Choroid plexus epithelial cell (primary cell): ENCODE data around the gene AP1M2.
"Not testable (repeated sequence)": the region's sequence is repeated elsewhere in the genome, so short reads cannot be mapped to it uniquely, and the experiment has no call there.

Experiments used
- DNase-seq: peaks from one replicate; pipeline ENCODE4 v3.0.0-alpha.2; 2010; ENCODE audit warnings: low read depth
- H3K4me3 ChIP-seq: 2 replicates; pipeline ENCODE4 v1.5.1; 2011; ENCODE audit warnings: low read depth, mild to moderate bottlenecking, control low read depth, low read length, moderate library complexity
- TF ChIP-seq, protein P1 (sequence below): conservative IDR thresholded peaks from 2 replicates; pipeline ENCODE4 v1.5.1; 2011; ENCODE audit warnings: low read depth, mild to moderate bottlenecking, control low read depth, inconsistent platforms, low read length, moderate library complexity

The AP1M2 gene

DNA sequence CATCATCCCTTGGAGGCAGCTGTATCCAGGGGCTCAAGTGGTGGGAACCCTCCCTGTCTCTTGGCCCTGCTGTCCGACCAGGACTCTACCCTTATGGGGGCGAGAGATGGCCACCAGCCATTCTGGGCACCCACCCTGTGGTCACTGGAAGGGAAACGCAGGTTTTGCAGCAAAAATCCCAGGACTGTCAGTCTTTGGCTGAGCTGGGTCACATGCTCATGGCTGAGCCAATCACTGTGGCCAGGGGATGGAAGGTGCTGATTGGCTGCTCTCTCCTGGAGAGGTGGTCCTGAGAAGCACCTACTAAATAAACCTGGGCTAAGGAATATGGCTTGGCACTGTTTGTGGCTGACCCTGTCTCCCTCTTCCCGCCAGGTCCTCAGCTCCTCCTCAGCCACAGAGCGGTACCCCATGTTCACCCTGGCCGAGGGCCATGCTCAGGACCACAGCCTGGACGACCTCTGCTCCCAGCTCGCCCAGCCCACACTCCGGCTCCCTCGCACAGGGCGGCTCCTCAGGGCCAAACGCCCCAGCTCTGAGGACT is 34.5 kb downstream of the AP1M2 start:
- peak; percentile 37 for DNase-seq
- TF ChIP-seq, protein P1, sequence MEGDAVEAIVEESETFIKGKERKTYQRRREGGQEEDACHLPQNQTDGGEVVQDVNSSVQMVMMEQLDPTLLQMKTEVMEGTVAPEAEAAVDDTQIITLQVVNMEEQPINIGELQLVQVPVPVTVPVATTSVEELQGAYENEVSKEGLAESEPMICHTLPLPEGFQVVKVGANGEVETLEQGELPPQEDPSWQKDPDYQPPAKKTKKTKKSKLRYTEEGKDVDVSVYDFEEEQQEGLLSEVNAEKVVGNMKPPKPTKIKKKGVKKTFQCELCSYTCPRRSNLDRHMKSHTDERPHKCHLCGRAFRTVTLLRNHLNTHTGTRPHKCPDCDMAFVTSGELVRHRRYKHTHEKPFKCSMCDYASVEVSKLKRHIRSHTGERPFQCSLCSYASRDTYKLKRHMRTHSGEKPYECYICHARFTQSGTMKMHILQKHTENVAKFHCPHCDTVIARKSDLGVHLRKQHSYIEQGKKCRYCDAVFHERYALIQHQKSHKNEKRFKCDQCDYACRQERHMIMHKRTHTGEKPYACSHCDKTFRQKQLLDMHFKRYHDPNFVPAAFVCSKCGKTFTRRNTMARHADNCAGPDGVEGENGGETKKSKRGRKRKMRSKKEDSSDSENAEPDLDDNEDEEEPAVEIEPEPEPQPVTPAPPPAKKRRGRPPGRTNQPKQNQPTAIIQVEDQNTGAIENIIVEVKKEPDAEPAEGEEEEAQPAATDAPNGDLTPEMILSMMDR, result no peak
- no peak overlapping the region for H3K4me3 ChIP-seq

DNA sequence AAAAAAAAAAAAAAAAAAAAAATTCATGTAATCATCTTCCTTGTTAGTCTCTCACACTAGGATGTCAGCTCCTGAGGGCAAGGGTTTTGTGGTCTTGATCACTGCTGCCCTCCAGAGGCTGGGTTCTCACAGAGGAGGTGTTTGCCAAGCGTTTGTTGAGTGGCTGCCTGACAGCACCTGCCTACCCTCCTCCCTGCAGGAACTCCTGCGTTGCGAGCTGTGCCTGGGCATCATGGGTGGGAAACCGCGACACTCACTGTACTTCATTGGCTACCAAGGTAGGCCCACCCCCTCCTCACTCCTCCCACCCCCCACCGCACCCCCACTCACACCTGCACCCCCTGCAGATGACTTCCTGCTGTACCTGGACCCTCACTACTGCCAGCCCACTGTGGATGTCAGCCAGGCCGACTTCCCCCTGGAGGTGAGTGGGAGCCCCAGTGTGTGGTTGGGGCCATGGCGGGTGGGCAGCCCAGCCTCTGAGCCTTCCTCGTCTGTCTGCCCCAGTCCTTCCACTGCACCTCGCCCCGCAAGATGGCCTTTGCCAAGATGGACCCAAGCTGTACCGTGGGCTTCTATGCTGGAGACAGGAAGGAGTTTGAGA is 35.3 kb downstream of the AP1M2 start:
- TF ChIP-seq, protein P1, result peak; percentile 34
- DNase-seq, result peak; percentile 46
- H3K4me3 ChIP-seq, result no peak overlapping the region

DNA sequence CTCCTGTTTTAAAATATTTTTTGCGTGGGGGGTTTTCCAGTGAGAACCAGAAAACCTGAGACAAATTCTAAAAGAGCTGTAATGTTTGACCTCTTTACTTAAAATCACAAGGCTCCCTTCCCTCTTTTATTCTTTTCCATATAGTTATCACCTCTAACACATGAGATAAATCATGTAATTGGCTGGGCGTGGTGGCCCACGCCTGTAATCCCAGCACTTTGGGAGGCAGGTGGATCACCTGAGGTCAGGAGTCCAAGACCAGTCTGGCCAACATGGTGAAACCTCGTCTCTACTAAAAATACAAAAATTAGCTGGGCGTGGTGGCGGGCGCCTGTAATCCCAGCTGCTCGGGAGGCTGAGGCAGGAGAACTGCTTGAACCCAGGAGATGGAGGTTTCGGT is 36.1 kb downstream of the AP1M2 start:
- not testable (repeated sequence) for H3K4me3 ChIP-seq, DNase-seq

DNA sequence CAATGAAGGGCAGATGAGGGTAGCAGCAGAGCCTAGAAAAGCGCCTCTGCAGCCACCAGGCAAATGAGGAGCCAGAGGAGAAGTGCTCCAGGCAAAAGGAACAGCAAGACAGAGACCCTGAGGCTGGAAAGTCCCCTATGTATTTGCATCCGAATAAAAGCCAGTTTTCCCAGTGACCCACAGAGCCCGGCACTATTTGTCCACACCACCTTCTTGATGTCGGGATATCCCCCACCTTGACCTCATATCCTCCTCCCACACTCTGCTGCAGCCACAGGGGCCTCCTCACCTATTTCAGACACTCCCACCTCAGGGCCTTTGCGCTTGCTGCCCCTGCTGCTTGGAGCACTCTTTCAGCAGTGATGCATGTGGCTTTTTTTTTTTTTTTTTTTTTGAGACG is 36.8 kb downstream of the AP1M2 start:
- TF ChIP-seq, protein P1, result no peak
- no peak overlapping the region for H3K4me3 ChIP-seq
- no peak for DNase-seq

DNA sequence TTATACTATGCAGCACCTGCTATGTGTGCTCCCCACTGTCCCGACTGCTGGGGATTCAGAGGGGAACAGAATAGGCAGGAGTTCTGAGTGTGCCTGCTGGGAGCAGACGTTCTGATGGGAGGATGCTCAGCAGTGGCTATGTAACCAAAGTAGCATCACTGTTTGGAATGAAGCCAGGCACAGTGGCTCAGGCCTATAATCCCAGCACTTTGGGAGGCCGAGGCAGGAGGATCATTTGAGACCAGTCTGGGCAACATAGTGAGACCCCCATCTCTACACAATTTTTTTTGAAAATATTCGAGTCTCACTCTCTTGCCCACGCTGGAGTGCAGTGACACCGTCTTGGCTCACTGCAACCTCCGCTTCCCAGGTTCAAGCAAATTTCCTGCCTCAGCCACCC is 37.4 kb downstream of the AP1M2 start:
- DNase-seq, result no peak
- TF ChIP-seq, protein P1, result no peak
- no peak overlapping the region for H3K4me3 ChIP-seq

DNA sequence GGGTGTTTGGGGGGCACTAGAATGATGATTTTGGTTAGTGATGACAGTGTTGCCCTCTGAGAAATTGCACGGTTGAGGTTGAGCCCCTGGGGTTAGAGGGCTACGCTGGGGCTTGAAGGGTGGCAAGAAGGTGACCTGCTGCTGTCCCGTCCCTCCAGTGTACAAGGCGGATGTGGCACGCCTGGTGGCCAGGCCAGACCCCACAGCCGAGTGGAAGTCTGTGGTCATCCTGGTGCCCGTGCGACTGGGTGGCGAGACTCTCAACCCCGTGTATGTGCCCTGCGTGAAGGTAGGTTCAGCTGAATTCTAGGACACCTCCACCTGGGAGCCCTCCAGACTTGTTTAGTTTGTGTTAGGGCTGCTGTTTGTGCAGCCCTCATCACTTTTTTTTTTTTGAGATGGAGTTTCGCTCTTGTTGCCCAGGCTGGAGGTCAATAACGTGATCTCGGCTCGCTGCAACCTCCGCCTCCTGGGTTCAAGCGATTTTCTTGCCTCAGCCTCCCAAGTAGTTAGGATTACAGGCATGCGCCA is 38.3 kb downstream of the AP1M2 start:
- no peak for DNase-seq
- TF ChIP-seq, protein P1, result no peak
- H3K4me3 ChIP-seq, result no peak overlapping the region

DNA sequence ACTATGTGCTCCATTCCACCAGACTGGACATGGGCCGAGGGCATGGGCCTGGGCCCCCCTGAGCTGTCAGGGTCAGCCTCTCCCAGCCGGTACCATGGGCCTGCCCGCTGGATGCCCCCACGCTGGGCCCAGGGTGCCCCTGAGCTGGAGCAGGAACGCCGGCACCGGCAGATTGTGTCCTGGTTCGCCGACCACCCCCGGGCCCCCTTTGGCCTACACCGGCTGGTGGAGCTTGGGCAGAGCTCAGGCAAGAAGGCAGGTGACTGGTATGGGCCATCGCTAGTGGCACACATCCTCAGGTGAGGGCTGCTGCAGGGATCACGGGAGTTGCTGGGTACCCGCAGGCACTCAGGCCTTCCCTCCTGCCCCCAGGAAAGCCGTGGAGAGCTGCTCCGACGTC is 40.3 kb downstream of the AP1M2 start:
- DNase-seq, result no peak
- TF ChIP-seq, protein P1, result no peak
- no peak overlapping the region for H3K4me3 ChIP-seq
